IPS DF 4.7 (cell line): ENCODE results near the gene DPP4.
"Not testable (repeated sequence)": the region's sequence is repeated elsewhere in the genome, so short reads cannot be mapped to it uniquely, and the experiment has no call there.

Experiments used
- DNase-seq: peaks from one replicate; pipeline ENCODE4 v3.0.0-alpha.2; 2013; ENCODE audit warnings: low spot score; ENCODE audit errors: extremely low read depth

Gene DPP4

GRCh38 chr2:161991991-161992390, 82.0 kb downstream of the DPP4 start:
- no peak for DNase-seq

DNA sequence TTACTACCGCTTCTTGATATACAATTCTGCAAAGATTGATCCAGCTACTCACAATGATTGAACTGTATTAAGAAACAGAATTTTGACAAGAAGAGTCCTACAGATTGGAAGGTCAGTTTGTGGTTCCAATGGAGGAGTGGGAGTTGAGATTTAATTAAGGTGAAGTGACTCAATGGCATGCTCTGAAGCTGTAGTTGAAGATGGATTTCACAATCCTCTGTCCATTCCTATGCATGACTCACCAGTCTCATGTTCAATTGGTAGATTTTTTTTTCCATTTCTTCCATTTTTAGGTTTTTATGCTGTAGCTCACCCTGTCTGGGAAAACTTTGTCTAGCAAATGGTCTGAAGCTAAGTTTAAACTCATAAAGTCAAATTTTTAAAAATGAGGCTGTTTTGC, 83.3 kb downstream of the DPP4 start:
- DNase-seq = no peak

- no peak for DNase-seq
Observed at GRCh38 chr2:161990036-161990435, 84.0 kb downstream of the DPP4 start.

DNA sequence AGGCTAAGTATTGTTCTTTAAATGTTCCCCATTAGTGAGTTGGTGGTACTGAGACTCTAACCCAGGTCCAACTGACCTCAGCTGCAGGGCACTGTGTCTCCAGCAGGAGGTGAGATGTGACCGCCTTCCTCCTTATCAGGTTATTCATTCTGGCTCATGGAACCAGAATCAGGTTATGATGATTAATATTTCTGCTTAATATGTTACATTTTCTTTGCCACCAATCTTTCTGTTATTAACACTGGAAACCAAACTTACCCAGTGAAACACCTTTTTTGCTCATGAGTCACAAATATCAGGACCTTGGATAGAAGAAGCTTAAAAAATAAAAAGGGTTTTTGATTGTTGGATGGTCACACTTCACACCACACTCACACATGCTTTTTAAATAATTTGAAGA, 85.4 kb downstream of the DPP4 start:
- no peak for DNase-seq

GRCh38 chr2:161987311-161987710, 86.7 kb downstream of the DPP4 start:
- no peak for DNase-seq

DNA sequence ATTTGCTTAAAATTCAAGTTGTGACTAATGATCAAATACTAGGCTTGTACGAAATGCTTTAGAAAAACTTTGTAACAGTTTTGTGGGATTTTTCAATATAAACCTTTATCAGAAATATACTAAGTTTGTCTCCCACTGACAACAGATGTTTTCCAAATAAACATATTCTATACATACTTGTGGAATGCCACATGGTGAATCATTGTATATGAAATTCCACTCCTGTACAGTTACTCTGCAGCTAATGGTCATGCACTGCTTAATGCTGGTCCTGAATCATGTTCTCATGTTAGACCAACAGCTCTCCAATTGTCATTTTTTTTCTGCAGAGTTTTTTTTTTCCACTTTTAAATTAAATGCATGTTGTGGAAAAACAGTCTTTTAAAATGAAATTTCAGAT, 90.1 kb downstream of the DPP4 start:
- DNase-seq = no peak

GRCh38 chr2:161983331-161983651, 90.7 kb downstream of the DPP4 start:
- no peak for DNase-seq

DNA sequence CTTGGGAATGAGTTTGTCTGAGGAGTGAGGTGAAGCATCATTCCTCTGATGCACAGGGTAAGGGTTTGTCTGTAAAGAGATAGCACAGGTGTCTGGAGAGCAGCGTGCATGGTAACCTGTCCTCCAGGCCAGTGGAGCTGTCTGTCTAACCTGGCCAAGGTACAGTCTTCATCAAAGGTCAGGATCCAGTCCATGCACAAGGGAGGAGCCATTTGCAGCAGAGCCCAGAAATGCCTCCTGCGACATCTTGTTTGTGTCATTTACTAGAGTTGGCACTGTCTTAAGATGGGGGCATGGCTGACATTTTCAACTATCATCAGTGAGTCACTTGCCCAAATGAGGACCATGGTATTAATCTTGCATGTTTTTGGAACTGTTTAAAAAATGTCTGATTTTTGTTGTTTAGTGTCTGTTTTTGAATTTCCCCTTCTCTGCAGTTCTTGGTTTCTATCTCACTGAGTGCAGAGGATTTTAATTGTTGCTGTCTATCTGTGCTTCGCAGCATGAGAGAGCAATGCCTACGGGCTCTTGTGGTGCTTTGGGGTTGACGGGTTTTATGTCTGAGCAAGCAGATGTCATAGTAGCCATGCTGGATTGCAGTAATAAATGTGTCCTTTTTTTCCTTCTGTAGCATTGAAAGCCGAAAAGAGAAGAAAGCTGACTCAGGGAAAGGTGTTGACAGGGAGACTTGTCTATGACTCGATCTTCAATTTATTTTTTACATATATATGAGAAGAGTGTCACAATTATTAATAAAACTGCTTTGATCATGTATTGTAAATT, 91.3 kb downstream of the DPP4 start:
- DNase-seq = no peak

DNA sequence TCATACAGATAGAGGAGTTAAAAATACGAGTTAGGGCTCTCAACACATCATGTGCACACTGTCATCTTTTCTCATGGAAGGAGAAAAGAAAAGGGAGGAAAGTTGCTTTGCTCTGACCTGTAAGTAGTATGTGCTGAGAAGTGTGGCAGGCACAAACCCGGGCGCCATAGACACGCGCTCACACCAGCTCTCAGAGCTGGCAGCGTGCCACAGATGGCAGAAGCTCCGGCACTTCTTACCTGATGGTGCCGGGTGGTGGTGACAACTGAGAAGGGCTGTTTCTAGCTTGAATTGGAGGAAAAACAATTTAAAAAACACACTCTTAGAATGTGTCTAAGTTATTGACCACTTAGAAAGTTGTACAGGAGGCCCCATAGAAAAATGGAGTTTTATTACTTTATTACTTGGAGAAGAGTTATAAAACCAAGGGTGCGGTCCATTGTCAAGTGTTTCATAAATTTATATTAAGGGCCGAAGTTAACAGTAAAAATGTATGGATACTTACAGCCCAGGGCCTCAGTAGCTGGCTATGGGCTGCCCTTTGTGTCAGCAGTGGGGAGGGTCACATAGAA, 92.2 kb downstream of the DPP4 start:
- DNase-seq = no peak

GRCh38 chr2:161980976-161981375, 93.0 kb downstream of the DPP4 start:
- no peak for DNase-seq

GRCh38 chr2:161979490-161979889, 94.5 kb downstream of the DPP4 start:
- no peak for DNase-seq

DNA sequence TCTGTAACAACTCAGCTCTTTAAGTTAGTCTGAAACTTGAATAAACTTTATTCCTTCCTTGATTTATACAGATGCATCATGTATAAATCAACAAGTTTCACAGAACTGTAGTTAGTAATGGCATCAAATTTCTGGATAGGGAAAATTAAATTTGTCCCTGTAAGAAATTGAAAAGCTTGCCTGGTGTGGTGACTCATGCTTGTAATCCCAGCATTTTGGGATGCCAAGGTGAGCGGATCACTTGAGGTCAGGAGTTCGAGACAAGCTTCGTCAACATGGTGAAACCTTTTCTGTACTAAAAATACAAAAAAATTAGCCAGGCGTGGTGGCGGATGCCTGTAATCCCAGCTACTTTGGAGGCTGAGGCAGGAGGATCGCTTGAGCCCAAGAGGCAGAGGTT, 96.1 kb downstream of the DPP4 start:
- DNase-seq = not testable (repeated sequence)

DNA sequence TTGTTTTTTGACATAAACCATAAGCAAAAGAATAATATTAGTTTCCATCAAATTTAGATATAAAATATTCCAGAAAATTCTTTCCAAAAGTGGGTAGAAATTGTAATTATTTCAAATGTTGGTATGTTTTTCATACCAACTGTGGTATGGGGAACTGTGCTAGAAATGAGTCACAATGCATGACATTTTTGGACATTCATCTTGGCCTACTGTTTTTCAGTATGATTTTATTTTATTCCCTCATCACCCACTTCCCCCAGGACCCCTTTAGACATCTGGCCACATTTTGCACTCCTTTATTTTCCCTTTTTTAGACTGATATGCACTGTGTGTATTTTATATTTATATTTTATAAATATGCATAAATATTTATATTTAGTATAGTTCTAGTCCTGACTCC, 97.1 kb downstream of the DPP4 start:
- DNase-seq = no peak

DNA sequence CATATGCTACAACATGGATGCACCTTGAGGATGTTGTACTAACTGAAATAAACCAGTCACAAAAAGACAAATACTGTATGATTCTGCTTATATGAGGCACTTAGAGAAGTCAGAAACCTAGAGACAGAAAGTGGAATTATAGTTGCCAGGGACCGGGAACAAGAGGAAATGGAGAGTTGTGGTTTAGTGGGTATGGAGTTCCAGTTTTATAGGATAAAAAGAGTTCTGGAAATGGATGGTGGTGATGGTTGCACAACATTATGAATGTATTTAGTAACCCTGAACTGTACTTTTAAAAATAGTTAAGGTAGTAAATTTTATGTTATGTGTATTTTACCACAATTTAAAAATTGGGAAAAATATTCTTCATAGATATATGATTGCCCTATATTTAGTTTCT, 97.7 kb downstream of the DPP4 start:
- no peak for DNase-seq

GRCh38 chr2:161975813-161976160, 98.2 kb downstream of the DPP4 start:
- DNase-seq = no peak

DNA sequence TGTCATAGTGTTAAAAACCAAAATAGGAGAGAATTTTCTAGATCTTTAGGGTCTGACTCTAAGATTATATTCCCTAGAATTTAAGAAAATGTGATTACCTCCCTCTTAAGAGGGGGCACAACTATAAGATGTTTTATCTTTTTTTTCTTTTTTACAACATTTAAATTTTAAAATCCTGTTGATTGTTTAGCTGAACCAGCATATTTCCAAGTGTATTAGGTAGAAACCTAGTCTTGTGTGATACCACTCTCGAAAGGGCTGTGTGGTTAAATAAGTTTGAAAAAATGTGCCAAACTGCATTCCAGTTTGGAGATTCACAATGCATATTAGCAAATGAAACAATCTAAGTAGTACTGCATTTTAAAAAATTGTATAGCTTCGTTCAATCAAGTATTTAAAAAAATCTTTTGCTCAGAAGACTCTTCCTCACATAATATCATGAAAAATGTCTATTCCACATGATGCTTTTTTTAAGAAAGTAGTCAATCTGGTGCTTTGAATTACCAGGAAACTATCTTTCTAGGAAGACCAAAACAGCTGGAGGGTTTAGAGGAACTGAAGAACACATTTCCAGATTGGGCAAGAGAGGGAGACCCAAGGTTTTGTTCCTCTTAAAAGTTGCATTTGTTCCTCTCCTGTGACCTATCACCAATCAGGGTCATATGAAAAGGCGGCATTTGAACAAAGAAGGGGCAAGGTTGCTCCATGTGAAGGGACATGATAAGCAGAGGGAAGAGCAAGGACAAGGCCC, 98.8 kb downstream of the DPP4 start:
- DNase-seq = no peak

GRCh38 chr2:161974461-161974860, 99.6 kb downstream of the DPP4 start:
- no peak for DNase-seq

DNA sequence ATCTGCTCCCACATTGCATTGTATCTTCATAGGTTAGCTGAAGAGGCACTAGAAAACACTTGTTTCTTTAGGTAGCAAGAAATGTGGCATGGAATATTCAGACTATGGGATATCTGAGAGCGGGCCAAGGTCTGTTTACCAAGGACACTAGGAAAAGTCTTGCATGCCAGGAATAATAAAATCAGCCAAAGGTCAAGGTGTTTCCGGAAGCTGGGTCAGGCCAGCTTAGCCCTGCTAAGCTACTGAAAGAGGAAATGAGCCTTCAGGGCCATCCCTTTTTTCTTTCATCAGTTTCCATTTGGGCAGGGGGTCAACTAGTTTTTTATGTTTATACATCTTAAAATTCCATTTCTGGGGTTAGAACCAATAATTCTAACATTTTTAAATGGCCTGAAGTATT, 101.1 kb downstream of the DPP4 start:
- no peak for DNase-seq

DNA sequence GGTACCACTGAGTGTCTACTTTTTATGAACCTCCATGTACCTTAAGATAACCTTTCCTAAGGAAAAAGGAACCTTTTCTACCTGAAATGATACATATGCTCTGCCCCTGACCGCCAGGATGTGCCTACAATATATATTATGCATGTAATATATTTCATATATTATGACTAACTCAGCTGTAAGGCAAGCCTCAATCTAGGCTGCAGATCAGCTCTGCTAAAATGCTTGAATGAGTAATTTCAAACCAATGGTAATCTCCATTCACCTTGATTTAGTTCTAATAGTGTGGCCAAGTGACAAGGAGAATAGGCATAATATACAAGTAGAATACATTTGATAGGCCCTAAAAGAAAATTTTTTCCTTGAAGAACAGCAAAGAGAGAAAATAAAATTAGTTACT, 101.8 kb downstream of the DPP4 start:
- DNase-seq = no peak

DNA sequence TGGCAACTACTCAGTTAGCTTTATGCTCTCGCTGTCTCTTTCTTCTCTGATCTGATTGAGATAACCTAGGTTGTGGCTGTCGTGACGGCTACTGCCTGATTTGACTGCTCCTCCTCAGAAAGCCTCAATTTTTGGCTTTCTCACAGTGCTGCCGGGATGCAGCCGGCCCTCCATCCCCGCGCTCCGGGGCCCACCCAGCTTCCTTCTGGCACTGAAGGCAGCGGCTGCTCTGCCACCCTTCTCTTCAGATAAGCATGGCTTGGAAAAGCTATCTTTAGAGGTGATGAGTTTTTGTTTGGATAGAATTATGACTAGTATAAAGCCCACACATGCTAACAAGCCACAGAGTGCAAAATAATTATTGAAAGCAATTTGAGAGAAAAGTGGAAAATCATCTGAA, 102.5 kb downstream of the DPP4 start:
- DNase-seq = no peak

DNA sequence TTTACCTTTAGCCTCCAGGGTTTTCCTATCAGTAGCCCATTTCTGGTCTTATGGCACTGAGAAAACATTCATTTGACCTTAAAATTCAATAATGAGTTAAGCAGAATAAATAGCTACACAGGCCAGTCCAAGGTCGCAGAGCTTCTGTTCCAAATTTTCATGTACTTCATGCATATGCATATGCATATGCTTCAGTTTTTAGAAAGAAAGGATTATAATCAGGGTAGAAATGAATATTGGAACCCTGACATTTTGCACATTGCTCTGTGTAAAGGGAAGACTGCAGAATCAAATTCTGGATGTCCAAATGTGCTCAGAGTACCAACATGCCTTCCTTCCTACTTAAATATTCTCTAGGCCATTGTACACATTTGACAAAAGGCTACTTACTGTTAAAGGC, 104.9 kb downstream of the DPP4 start:
- DNase-seq = no peak

- no peak for DNase-seq
Observed at GRCh38 chr2:161965994-161966393, 108.0 kb downstream of the DPP4 start.

GRCh38 chr2:161964160-161964559, 109.9 kb downstream of the DPP4 start:
- DNase-seq = no peak
